PC-9 (cell line): ENCODE results near the gene RPS13.

ENCODE experiments used
- EZH2 ChIP-seq: fragments of 200-600 bp; sonication (generic); IDR thresholded peaks from 2 replicates; pipeline ENCODE4 v1.8.0; 2017; ENCODE audit warnings: antibody characterized with exemption, low read depth
- TF ChIP-seq, protein P1 (sequence below): fragments of 200-600 bp; sonication (generic); conservative IDR thresholded peaks from 2 replicates; pipeline ENCODE4 v1.6.1; 2017; ENCODE audit warnings: mixed run types, antibody characterized with exemption, mild to moderate bottlenecking, moderate library complexity

DNA sequence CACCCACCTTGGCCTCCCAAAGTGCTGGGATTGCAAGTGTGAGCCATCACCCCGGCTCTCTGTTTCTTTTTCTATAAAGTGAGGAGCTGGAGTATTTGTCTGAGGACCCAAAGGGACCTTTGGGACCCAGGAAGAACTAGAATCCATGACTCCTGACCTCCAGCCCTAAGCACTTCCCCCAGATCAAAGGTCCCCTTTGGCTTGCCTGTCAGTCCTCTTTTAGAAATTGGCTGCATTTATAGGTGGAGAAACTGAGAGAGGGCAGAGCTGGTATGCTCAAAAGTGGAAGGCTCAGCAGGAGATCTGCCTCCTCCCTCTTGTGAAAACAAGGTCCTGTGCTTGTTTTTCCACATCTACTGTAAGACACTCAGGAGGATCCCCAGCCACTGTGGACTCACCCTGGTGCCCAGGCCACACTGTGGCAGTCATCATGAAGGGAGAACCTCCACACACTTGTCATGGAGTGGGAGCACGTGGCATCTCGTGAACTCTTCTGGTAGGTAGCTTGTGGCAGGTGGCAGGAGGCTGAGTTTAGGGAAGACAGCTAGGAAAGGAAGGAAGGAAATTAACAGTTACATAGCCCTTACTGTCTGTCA is 50.9 kb downstream of the RPS13 start:
- TF ChIP-seq, protein P1, sequence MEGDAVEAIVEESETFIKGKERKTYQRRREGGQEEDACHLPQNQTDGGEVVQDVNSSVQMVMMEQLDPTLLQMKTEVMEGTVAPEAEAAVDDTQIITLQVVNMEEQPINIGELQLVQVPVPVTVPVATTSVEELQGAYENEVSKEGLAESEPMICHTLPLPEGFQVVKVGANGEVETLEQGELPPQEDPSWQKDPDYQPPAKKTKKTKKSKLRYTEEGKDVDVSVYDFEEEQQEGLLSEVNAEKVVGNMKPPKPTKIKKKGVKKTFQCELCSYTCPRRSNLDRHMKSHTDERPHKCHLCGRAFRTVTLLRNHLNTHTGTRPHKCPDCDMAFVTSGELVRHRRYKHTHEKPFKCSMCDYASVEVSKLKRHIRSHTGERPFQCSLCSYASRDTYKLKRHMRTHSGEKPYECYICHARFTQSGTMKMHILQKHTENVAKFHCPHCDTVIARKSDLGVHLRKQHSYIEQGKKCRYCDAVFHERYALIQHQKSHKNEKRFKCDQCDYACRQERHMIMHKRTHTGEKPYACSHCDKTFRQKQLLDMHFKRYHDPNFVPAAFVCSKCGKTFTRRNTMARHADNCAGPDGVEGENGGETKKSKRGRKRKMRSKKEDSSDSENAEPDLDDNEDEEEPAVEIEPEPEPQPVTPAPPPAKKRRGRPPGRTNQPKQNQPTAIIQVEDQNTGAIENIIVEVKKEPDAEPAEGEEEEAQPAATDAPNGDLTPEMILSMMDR = no peak
- TF ChIP-seq EZH2 = no peak
